SU-DHL-6 (cell line): ENCODE measurements around the gene PLXDC2.

Experiments
- H2AFZ ChIP-seq: fragments of 200-600 bp; sonication (generic); 2 replicates; pipeline ENCODE4 v1.6.1; 2014; ENCODE audit warnings: low read depth, mild to moderate bottlenecking, moderate library complexity, mixed read lengths, antibody characterized with exemption, low read length; ENCODE audit not compliant: severe bottlenecking
- H3F3A ChIP-seq: fragments of 200-600 bp; shearing (Covaris generic); 2 replicates; pipeline ENCODE4 v1.6.0; 2016; ENCODE audit warnings: antibody characterized with exemption, mild to moderate bottlenecking; ENCODE audit not compliant: insufficient read depth
- H3K27ac ChIP-seq: fragments of 200-600 bp; sonication (generic); 2 replicates; pipeline ENCODE4 v1.5.1; 2016; ENCODE audit warnings: low read depth, mild to moderate bottlenecking, low read length, moderate library complexity, mixed read lengths
- H3K27me3 ChIP-seq: fragments of 200-600 bp; sonication (generic), shearing (Covaris generic); 2 replicates; pipeline ENCODE4 v1.6.0; 2014; ENCODE audit warnings: mild to moderate bottlenecking, low read length
- H3K36me3 ChIP-seq: fragments of 200-600 bp; sonication (generic); 2 replicates; pipeline ENCODE4 v1.6.1; 2014; ENCODE audit warnings: mild to moderate bottlenecking, low read length, mixed read lengths
- H3K4me2 ChIP-seq: fragments of 300-600, 200-600 bp; shearing (Covaris generic), sonication (generic); 2 replicates; pipeline ENCODE4 v1.6.0; 2014; ENCODE audit warnings: low read length, low read depth, mild to moderate bottlenecking; ENCODE audit not compliant: poor library complexity, severe bottlenecking
- H3K4me3 ChIP-seq: fragments of 200-600 bp; sonication (generic); 2 replicates; pipeline ENCODE4 v1.5.1; 2014; ENCODE audit warnings: antibody characterized with exemption, low read length, mild to moderate bottlenecking, mixed read lengths; ENCODE audit not compliant: insufficient read depth, poor library complexity, severe bottlenecking
- H3K79me2 ChIP-seq: fragments of 200-600 bp; sonication (generic); 2 replicates; pipeline ENCODE4 v1.6.1; 2014; ENCODE audit warnings: mild to moderate bottlenecking, low read length, moderate library complexity; ENCODE audit not compliant: insufficient read depth
- H3K9ac ChIP-seq: fragments of 200-600 bp; sonication (generic); 2 replicates; pipeline ENCODE4 v1.7.0; 2014; ENCODE audit warnings: mild to moderate bottlenecking, low read length
- H3K9me2 ChIP-seq: fragments of 200-600 bp; sonication (generic); replicated peaks from 2 replicates; pipeline ENCODE4 v1.6.1; 2014; ENCODE audit warnings: low read length; ENCODE audit not compliant: insufficient read depth
- H3K9me3 ChIP-seq: fragments of 200-600 bp; sonication (generic); 2 replicates; pipeline ENCODE4 v1.6.1; 2014; ENCODE audit warnings: low read length, mixed read lengths; ENCODE audit not compliant: insufficient read depth
- H4K20me1 ChIP-seq: fragments of 200-600 bp; sonication (generic); 2 replicates; pipeline ENCODE4 v1.6.1; 2014; ENCODE audit warnings: low read depth, mild to moderate bottlenecking, antibody characterized with exemption, low read length, moderate library complexity, mixed read lengths
- CTCF ChIP-seq: fragments of 200-600 bp; sonication (generic); IDR thresholded peaks from one replicate; pipeline ENCODE4 v1.5.1; 2017; ENCODE audit warnings: antibody characterized with exemption, mild to moderate bottlenecking, low read length, moderate library complexity; ENCODE audit not compliant: insufficient read depth, poor library complexity, severe bottlenecking
- EZH2phosphoT487 ChIP-seq: fragments of 200-600 bp; sonication (generic), shearing (Covaris generic); conservative IDR thresholded peaks from 2 replicates; pipeline ENCODE4 v1.6.1; 2018; ENCODE audit warnings: mild to moderate bottlenecking, antibody characterized with exemption, low read length, moderate library complexity, mixed read lengths

Gene PLXDC2

DNA sequence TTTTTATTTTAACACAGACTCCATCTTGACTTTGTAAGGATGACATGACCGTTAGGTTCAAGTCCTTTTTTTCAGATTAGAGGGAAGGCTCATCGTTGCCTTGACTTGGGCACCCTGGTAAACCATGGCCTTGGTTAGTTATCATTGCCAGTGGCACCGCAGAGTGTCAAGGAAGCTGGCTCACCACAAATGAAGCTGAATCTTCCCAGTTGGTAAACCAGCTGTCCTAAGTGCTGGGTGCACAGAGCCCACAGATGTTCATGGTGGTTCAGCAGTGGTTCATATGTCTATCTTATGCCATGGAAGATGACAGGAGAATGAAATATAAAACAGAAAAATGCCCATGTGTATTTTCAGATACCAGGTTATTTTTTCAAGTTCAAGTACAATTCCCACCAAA lies 273.6 kb downstream of the PLXDC2 start:
- Histone ChIP-seq H3K9ac (no peak overlapping the region), H3F3A (no peaks in the 10 kb centered on the region), H3K27ac (no peak overlapping the region), H3K27me3 (no peaks in the 10 kb centered on the region), H3K36me3 (no peaks in the 10 kb centered on the region), H2AFZ (no peak overlapping the region), H3K9me3 (no peaks in the 10 kb centered on the region), H3K4me2 (no peak overlapping the region), H4K20me1 (no peaks in the 10 kb centered on the region), H3K79me2 (no peaks in the 10 kb centered on the region), H3K4me3 (no peak overlapping the region), H3K9me2 (no peaks in the 10 kb centered on the region)
- TF ChIP-seq EZH2phosphoT487 (no peak), CTCF (no peak)

- H3K4me3 ChIP-seq, result no peak overlapping the region
- no peaks in the 10 kb centered on the region for H3K9me2 ChIP-seq
- H3K4me2 ChIP-seq, result no peak overlapping the region
- TF ChIP-seq CTCF (no peak), EZH2phosphoT487 (no peak)
- no peaks in the 10 kb centered on the region for H3K79me2 ChIP-seq
- H3K9me3 ChIP-seq, result no peaks in the 10 kb centered on the region
- no peaks in the 10 kb centered on the region for H3K27me3 ChIP-seq
- no peaks in the 10 kb centered on the region for H3F3A ChIP-seq
- no peak overlapping the region for H3K27ac ChIP-seq
- no peaks in the 10 kb centered on the region for H4K20me1 ChIP-seq
- H2AFZ ChIP-seq, result no peak overlapping the region
- H3K9ac ChIP-seq, result no peak overlapping the region
- H3K36me3 ChIP-seq, result no peaks in the 10 kb centered on the region
Measured at GRCh38 chr10:20090831-20091230, 274.6 kb downstream of the PLXDC2 start.

GRCh38 chr10:20091698-20092097 lies 275.5 kb downstream of the PLXDC2 start:
- Histone ChIP-seq H3K4me2 (no peak overlapping the region), H4K20me1 (no peaks in the 10 kb centered on the region), H3K27ac (no peak overlapping the region)

More at GRCh38 chr10:20091698-20092097, 275.5 kb downstream of the PLXDC2 start:
- Histone ChIP-seq H3K9me3 (no peaks in the 10 kb centered on the region), H3K79me2 (no peaks in the 10 kb centered on the region), H3K9ac (no peak overlapping the region), H3F3A (no peaks in the 10 kb centered on the region), H2AFZ (no peak overlapping the region), H3K27me3 (no peaks in the 10 kb centered on the region), H3K9me2 (no peaks in the 10 kb centered on the region), H3K4me3 (no peak overlapping the region), H3K36me3 (no peaks in the 10 kb centered on the region)
- TF ChIP-seq CTCF (no peak), EZH2phosphoT487 (no peak)
